Measurements from ENCODE around the gene CC2D2B. TPM values are rescaled to one million over a fixed set of nuclear protein-coding genes. Genes with fewer than 3 reads are reported as not detected.

Gene CC2D2B
- total and polyA plus RNA-seq, 2 experiments from 2014 or later: 0.24 to 0.92 TPM

DNA sequence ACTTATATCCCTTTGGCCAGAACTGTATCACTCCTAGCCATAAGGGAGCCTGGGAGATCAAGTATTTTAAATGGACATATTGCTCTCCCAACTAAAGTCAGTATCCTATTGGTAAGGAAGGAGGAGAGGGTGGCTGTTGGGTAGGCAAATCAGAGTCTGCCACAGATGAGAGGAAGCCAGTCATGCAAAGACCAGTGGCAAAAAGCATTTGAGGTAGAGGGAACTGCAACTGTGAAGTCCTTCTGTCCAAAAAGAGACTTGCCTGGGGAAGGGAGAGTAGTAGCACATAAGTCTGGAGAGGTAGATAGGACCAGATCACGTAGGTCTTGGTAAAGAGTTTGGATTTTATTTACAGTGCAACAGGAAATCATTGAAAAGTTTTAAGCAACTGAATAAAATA lies 126.8 kb downstream of the CC2D2B start:
- H4K20me1 ChIP-seq (replicated peaks; ENCODE audit: insufficient read depth): no peaks in the 10 kb centered on the region
- no peak overlapping the region for H3K27ac Mint-ChIP-seq
- peak overlapping the region; percentile 66; the same call in 1 of the 2 replicates for H2AFZ ChIP-seq
- no peaks in the 10 kb centered on the region for H3K36me3 ChIP-seq (ENCODE audit: insufficient read depth)
- H3K27me3 ChIP-seq (ENCODE audit: insufficient read depth): no peaks in the 10 kb centered on the region
- no peak for DNase-seq (ENCODE audit: low spot score)
- H3K27me3 Mint-ChIP-seq (ENCODE audit: insufficient read depth, low read depth, poor library complexity): no peaks in the 10 kb centered on the region
- no peak for ATAC-seq
- no peaks in the 10 kb centered on the region for H3F3A ChIP-seq (replicated peaks; ENCODE audit: low read depth)
- H3K4me1 ChIP-seq (ENCODE audit: insufficient read depth): no peaks in the 10 kb centered on the region
- no peak overlapping the region for H3K4me2 ChIP-seq
- H3K79me2 ChIP-seq (replicated peaks; ENCODE audit: insufficient read depth): no peaks in the 10 kb centered on the region
- TF ChIP-seq, protein P1, sequence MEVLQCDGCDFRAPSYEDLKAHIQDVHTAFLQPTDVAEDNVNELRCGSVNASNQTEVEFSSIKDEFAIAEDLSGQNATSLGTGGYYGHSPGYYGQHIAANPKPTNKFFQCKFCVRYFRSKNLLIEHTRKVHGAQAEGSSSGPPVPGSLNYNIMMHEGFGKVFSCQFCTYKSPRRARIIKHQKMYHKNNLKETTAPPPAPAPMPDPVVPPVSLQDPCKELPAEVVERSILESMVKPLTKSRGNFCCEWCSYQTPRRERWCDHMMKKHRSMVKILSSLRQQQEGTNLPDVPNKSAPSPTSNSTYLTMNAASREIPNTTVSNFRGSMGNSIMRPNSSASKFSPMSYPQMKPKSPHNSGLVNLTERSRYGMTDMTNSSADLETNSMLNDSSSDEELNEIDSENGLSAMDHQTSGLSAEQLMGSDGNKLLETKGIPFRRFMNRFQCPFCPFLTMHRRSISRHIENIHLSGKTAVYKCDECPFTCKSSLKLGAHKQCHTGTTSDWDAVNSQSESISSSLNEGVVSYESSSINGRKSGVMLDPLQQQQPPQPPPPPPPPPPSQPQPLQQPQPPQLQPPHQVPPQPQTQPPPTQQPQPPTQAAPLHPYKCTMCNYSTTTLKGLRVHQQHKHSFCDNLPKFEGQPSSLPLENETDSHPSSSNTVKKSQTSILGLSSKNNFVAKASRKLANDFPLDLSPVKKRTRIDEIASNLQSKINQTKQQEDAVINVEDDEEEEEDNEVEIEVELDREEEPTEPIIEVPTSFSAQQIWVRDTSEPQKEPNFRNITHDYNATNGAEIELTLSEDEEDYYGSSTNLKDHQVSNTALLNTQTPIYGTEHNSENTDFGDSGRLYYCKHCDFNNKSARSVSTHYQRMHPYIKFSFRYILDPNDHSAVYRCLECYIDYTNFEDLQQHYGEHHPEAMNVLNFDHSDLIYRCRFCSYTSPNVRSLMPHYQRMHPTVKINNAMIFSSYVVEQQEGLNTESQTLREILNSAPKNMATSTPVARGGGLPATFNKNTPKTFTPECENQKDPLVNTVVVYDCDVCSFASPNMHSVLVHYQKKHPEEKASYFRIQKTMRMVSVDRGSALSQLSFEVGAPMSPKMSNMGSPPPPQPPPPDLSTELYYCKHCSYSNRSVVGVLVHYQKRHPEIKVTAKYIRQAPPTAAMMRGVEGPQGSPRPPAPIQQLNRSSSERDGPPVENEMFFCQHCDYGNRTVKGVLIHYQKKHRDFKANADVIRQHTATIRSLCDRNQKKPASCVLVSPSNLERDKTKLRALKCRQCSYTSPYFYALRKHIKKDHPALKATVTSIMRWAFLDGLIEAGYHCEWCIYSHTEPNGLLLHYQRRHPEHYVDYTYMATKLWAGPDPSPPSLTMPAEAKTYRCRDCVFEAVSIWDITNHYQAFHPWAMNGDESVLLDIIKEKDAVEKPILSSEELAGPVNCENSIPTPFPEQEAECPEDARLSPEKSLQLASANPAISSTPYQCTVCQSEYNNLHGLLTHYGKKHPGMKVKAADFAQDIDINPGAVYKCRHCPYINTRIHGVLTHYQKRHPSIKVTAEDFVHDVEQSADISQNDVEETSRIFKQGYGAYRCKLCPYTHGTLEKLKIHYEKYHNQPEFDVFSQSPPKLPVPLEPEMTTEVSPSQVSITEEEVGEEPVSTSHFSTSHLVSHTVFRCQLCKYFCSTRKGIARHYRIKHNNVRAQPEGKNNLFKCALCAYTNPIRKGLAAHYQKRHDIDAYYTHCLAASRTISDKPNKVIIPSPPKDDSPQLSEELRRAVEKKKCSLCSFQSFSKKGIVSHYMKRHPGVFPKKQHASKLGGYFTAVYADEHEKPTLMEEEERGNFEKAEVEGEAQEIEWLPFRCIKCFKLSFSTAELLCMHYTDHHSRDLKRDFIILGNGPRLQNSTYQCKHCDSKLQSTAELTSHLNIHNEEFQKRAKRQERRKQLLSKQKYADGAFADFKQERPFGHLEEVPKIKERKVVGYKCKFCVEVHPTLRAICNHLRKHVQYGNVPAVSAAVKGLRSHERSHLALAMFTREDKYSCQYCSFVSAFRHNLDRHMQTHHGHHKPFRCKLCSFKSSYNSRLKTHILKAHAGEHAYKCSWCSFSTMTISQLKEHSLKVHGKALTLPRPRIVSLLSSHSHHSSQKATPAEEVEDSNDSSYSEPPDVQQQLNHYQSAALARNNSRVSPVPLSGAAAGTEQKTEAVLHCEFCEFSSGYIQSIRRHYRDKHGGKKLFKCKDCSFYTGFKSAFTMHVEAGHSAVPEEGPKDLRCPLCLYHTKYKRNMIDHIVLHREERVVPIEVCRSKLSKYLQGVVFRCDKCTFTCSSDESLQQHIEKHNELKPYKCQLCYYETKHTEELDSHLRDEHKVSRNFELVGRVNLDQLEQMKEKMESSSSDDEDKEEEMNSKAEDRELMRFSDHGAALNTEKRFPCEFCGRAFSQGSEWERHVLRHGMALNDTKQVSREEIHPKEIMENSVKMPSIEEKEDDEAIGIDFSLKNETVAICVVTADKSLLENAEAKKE (CRISPR knock-in tag; IDR thresholded peaks at IDR 0.05): no peak
- TF ChIP-seq, protein P2, sequence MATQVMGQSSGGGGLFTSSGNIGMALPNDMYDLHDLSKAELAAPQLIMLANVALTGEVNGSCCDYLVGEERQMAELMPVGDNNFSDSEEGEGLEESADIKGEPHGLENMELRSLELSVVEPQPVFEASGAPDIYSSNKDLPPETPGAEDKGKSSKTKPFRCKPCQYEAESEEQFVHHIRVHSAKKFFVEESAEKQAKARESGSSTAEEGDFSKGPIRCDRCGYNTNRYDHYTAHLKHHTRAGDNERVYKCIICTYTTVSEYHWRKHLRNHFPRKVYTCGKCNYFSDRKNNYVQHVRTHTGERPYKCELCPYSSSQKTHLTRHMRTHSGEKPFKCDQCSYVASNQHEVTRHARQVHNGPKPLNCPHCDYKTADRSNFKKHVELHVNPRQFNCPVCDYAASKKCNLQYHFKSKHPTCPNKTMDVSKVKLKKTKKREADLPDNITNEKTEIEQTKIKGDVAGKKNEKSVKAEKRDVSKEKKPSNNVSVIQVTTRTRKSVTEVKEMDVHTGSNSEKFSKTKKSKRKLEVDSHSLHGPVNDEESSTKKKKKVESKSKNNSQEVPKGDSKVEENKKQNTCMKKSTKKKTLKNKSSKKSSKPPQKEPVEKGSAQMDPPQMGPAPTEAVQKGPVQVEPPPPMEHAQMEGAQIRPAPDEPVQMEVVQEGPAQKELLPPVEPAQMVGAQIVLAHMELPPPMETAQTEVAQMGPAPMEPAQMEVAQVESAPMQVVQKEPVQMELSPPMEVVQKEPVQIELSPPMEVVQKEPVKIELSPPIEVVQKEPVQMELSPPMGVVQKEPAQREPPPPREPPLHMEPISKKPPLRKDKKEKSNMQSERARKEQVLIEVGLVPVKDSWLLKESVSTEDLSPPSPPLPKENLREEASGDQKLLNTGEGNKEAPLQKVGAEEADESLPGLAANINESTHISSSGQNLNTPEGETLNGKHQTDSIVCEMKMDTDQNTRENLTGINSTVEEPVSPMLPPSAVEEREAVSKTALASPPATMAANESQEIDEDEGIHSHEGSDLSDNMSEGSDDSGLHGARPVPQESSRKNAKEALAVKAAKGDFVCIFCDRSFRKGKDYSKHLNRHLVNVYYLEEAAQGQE (IDR thresholded peaks at IDR 0.05; ENCODE audit: unreplicated experiment): no peak
- TF ChIP-seq, protein P3, sequence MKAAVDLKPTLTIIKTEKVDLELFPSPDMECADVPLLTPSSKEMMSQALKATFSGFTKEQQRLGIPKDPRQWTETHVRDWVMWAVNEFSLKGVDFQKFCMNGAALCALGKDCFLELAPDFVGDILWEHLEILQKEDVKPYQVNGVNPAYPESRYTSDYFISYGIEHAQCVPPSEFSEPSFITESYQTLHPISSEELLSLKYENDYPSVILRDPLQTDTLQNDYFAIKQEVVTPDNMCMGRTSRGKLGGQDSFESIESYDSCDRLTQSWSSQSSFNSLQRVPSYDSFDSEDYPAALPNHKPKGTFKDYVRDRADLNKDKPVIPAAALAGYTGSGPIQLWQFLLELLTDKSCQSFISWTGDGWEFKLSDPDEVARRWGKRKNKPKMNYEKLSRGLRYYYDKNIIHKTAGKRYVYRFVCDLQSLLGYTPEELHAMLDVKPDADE (IDR thresholded peaks at IDR 0.05): no peak
- TF ChIP-seq ZNF331 (CRISPR knock-in tag; IDR thresholded peaks at IDR 0.05; ENCODE audit: low read depth) (no peak), ZNF114 (CRISPR knock-in tag; IDR thresholded peaks at IDR 0.05) (no peak), JUNB (IDR thresholded peaks at IDR 0.05; ENCODE audit: unreplicated experiment) (no peak)
- TF ChIP-seq, protein P4, sequence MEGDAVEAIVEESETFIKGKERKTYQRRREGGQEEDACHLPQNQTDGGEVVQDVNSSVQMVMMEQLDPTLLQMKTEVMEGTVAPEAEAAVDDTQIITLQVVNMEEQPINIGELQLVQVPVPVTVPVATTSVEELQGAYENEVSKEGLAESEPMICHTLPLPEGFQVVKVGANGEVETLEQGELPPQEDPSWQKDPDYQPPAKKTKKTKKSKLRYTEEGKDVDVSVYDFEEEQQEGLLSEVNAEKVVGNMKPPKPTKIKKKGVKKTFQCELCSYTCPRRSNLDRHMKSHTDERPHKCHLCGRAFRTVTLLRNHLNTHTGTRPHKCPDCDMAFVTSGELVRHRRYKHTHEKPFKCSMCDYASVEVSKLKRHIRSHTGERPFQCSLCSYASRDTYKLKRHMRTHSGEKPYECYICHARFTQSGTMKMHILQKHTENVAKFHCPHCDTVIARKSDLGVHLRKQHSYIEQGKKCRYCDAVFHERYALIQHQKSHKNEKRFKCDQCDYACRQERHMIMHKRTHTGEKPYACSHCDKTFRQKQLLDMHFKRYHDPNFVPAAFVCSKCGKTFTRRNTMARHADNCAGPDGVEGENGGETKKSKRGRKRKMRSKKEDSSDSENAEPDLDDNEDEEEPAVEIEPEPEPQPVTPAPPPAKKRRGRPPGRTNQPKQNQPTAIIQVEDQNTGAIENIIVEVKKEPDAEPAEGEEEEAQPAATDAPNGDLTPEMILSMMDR (conservative IDR thresholded peaks at IDR 0.05; ENCODE audit: low read depth in 2 of 2): no peak
- no peak overlapping the region for H3K27ac ChIP-seq (ENCODE audit: low read depth)
- no peak overlapping the region for H3K4me3 ChIP-seq
- no peaks in the 10 kb centered on the region for H3K9me3 Mint-ChIP-seq
- no peaks in the 10 kb centered on the region for H3K36me3 Mint-ChIP-seq (ENCODE audit: low read depth)
- H3K4me3 Mint-ChIP-seq: no peak overlapping the region
- H3K4me1 Mint-ChIP-seq: no peaks in the 10 kb centered on the region
- H3K9me2 ChIP-seq (ENCODE audit: insufficient read depth): no peaks in the 10 kb centered on the region

All from GM23338 (cell line).